Stimulated activated naive CD8-positive, alpha-beta T cell treated with anti-CD3 and anti-CD28 coated beads, Interleukin-15, Interleukin-2, amounts not matched to agents 100 U/mL and 50 U/mL, for 24 hours (primary cell): ENCODE data around the gene ABL2.
A peak's percentile ranks its signal among the peaks of the same experiment; 100 is the strongest.
"Not testable (repeated sequence)": the region's sequence is repeated elsewhere in the genome, so short reads cannot be mapped to it uniquely, and the experiment has no call there.

Experiments
- ATAC-seq: fragments of 150-1000 bp; cut with Tn5 transposase; one replicate; pipeline ENCODE4 v1.10.0; 2021
- DNase-seq: peaks from one replicate; pipeline ENCODE4 v3.0.0; 2021

ABL2 gene

GRCh38 chr1:179229214-179230140 lies at the start of gene ABL2:
Gene ABL2 (minus strand): TSS chr1:179229677. CDS start chr1:179229397, 280 bp downstream.
- DNase-seq (peak; percentile 61), ATAC-seq (peak; percentile 57)

- ATAC-seq = no peak
Measured at GRCh38 chr1:179278920-179279319, 49.4 kb upstream of the ABL2 start.

GRCh38 chr1:179274424-179274823 lies 44.9 kb upstream of the ABL2 start:
- ATAC-seq, DNase-seq: not testable (repeated sequence)

More at GRCh38 chr1:179278920-179279319, 49.4 kb upstream of the ABL2 start:
- no peak for DNase-seq

GRCh38 chr1:179269071-179269470 lies 39.6 kb upstream of the ABL2 start:
- DNase-seq = no peak
- ATAC-seq = no peak

- no peak for ATAC-seq
- no peak for DNase-seq
Measured at GRCh38 chr1:179264507-179264906, 35.0 kb upstream of the ABL2 start.

GRCh38 chr1:179263121-179263520 lies 33.6 kb upstream of the ABL2 start:
- DNase-seq (no peak), ATAC-seq (no peak)

- no peak for ATAC-seq
Measured at GRCh38 chr1:179262183-179262582, 32.7 kb upstream of the ABL2 start.

GRCh38 chr1:179253286-179253972 lies 24.0 kb upstream of the ABL2 start:
- no peak for ATAC-seq
- no peak for DNase-seq

More at GRCh38 chr1:179262183-179262582, 32.7 kb upstream of the ABL2 start:
- DNase-seq = no peak

- ATAC-seq (no peak), DNase-seq (no peak)
Measured at GRCh38 chr1:179252606-179253005, 23.1 kb upstream of the ABL2 start.

GRCh38 chr1:179251675-179252074 lies 22.2 kb upstream of the ABL2 start:
- ATAC-seq (no peak), DNase-seq (no peak)

- no peak for ATAC-seq
- no peak for DNase-seq
Measured at GRCh38 chr1:179247923-179248322, 18.4 kb upstream of the ABL2 start.

GRCh38 chr1:179245426-179245825 lies 15.9 kb upstream of the ABL2 start:
- not testable (repeated sequence) for ATAC-seq, DNase-seq

- ATAC-seq = no peak
- no peak for DNase-seq
Measured at GRCh38 chr1:179241530-179242097, 12.1 kb upstream of the ABL2 start.

GRCh38 chr1:179237222-179237621 lies 7.7 kb upstream of the ABL2 start:
- DNase-seq (no peak), ATAC-seq (no peak)

- ATAC-seq (no peak), DNase-seq (no peak)
Measured at GRCh38 chr1:179234863-179235262, 5.4 kb upstream of the ABL2 start.

GRCh38 chr1:179231923-179232322 lies 2.4 kb upstream of the ABL2 start:
- no peak for DNase-seq
- ATAC-seq = no peak

- no peak for ATAC-seq
Measured at GRCh38 chr1:179230721-179231120, 1.2 kb upstream of the ABL2 start.

GRCh38 chr1:179230251-179230650 lies 774 bp upstream of the ABL2 start:
- DNase-seq = no peak
- peak; percentile 56 for ATAC-seq

More at GRCh38 chr1:179230721-179231120, 1.2 kb upstream of the ABL2 start:
- no peak for DNase-seq

- peak; percentile 40 for ATAC-seq
- peak; percentile 57 for DNase-seq
Measured at GRCh38 chr1:179228783-179229213, 679 bp downstream of the ABL2 start.

- DNase-seq (no peak), ATAC-seq (no peak)
Measured at GRCh38 chr1:179226738-179227137, 2.7 kb downstream of the ABL2 start.

GRCh38 chr1:179224466-179224865 lies 5.0 kb downstream of the ABL2 start:
- not testable (repeated sequence) for ATAC-seq, DNase-seq

GRCh38 chr1:179221121-179221520 lies 8.4 kb downstream of the ABL2 start:
- DNase-seq, ATAC-seq: not testable (repeated sequence)
